Stimulated activated CD8-positive, alpha-beta memory T cell treated with anti-CD3 and anti-CD28 coated beads, Interleukin-12 subunit alpha, Interleukin-12 subunit beta, amount 100 ng/mL, for 24 hours (primary cell): ENCODE measurements around the gene FAM174B.

Experiments used
- DNase-seq: peaks from one replicate; pipeline ENCODE4 v3.0.0-alpha.2; 2020; ENCODE audit errors: extremely low read depth

FAM174B gene

GRCh38 chr15:92655178-92655995 is at the start of gene FAM174B:
FAM174B (minus strand) TSS chr15:92655775.
- no peak for DNase-seq

- no peak for DNase-seq
Observed at GRCh38 chr15:92696096-92696495, 40.5 kb upstream of the FAM174B start.

GRCh38 chr15:92693691-92694331 is 38.2 kb upstream of the FAM174B start:
- no peak for DNase-seq

- DNase-seq, result no peak
Observed at GRCh38 chr15:92690395-92690794, 34.8 kb upstream of the FAM174B start.

- no peak for DNase-seq
Observed at GRCh38 chr15:92687746-92688145, 32.2 kb upstream of the FAM174B start.

- DNase-seq, result no peak
Observed at GRCh38 chr15:92687195-92687602, 31.6 kb upstream of the FAM174B start.

- DNase-seq, result no peak
Observed at GRCh38 chr15:92683511-92683834, 27.9 kb upstream of the FAM174B start.

GRCh38 chr15:92682741-92683510 is 27.4 kb upstream of the FAM174B start:
- no peak for DNase-seq

- DNase-seq, result no peak
Observed at GRCh38 chr15:92681141-92681631, 25.6 kb upstream of the FAM174B start.

- no peak for DNase-seq
Observed at GRCh38 chr15:92677999-92678398, 22.4 kb upstream of the FAM174B start.

- no peak for DNase-seq
Observed at GRCh38 chr15:92676561-92676960, 21.0 kb upstream of the FAM174B start.

GRCh38 chr15:92675485-92675884 is 19.9 kb upstream of the FAM174B start:
- no peak for DNase-seq

- no peak for DNase-seq
Observed at GRCh38 chr15:92674347-92674746, 18.8 kb upstream of the FAM174B start.

GRCh38 chr15:92672102-92672501 is 16.5 kb upstream of the FAM174B start:
- DNase-seq, result no peak

GRCh38 chr15:92671406-92671805 is 15.8 kb upstream of the FAM174B start:
- DNase-seq, result no peak

- no peak for DNase-seq
Observed at GRCh38 chr15:92670621-92671020, 15.0 kb upstream of the FAM174B start.

- DNase-seq, result no peak
Observed at GRCh38 chr15:92669432-92669831, 13.9 kb upstream of the FAM174B start.

GRCh38 chr15:92668620-92669019 is 13.0 kb upstream of the FAM174B start:
- DNase-seq, result no peak

GRCh38 chr15:92667970-92668485 is 12.5 kb upstream of the FAM174B start:
- no peak for DNase-seq

GRCh38 chr15:92667287-92667904 is 11.8 kb upstream of the FAM174B start:
- DNase-seq, result no peak

GRCh38 chr15:92666780-92667179 is 11.2 kb upstream of the FAM174B start:
- no peak for DNase-seq

GRCh38 chr15:92665100-92665555 is 9.6 kb upstream of the FAM174B start:
- DNase-seq, result no peak
